DMS79 (cell line): ENCODE results near the gene IGFBP4.
"Not testable (repeated sequence)": the region's sequence is repeated elsewhere in the genome, so short reads cannot be mapped to it uniquely, and the experiment has no call there.

Experiments used
- DNase-seq: peaks from one replicate; lab custom pipeline; 2025; lab: John Stamatoyannopoulos, UW

The IGFBP4 gene

DNA sequence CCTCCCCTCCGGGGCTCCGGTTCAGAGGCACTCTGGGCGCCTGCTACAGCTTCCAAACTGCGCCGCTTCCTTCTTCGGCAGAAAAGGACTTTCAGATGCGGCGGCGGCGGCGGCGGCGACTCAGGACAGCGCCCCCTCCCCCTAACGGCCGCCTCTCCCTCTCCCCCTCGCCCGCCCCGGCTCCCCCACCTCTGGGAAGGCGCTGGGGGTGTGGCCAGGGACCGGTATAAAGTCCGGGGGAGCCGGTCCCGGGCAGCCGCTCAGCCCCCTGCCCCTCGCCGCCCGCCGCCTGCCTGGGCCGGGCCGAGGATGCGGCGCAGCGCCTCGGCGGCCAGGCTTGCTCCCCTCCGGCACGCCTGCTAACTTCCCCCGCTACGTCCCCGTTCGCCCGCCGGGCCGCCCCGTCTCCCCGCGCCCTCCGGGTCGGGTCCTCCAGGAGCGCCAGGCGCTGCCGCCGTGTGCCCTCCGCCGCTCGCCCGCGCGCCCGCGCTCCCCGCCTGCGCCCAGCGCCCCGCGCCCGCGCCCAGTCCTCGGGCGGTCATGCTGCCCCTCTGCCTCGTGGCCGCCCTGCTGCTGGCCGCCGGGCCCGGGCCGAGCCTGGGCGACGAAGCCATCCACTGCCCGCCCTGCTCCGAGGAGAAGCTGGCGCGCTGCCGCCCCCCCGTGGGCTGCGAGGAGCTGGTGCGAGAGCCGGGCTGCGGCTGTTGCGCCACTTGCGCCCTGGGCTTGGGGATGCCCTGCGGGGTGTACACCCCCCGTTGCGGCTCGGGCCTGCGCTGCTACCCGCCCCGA, at the start of gene IGFBP4:
IGFBP4 (plus strand) TSS at position 255 of the 792 bp plus-strand sequence; CDS start at position 541, 286 bp downstream.
- DNase-seq: peak; percentile 58

DNA sequence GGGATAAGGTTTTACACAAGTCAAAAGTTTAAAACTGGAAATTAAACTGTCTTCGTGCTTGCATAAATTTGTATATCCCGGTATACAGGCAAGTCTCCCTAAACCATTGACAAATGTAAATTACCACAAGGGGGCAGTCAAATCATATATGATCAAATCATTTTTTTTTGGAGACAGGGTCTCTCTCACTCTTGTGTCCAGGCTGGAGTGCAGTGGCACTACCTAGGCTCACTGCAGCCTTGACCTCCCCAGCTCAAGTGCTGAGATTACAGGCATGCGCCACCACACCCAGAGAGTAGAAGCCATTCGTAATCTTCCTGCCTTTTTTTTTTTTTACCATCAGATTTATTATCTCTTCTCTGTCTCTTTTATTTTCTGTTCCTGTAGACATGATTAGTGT, 44.1 kb upstream of the IGFBP4 start:
- no peak for DNase-seq

DNA sequence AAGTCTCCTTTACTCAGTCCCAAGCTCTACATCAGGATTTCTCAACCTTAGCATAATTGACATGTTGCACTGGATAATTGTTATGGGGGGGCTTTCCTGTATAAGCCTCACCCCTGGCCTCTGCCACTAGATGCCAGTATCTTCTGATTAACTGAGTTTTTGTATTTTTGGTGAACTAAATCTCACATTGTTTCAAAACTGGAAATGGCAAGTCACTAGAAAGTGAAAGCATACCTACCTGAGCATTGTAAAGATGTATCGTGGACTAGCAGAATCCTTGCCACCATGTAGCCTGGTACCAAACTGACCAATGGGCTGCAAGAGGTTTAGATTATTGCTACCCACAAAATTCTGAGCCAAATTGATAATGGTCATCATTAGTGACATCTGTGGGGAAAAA, 40.6 kb upstream of the IGFBP4 start:
- DNase-seq: no peak

DNA sequence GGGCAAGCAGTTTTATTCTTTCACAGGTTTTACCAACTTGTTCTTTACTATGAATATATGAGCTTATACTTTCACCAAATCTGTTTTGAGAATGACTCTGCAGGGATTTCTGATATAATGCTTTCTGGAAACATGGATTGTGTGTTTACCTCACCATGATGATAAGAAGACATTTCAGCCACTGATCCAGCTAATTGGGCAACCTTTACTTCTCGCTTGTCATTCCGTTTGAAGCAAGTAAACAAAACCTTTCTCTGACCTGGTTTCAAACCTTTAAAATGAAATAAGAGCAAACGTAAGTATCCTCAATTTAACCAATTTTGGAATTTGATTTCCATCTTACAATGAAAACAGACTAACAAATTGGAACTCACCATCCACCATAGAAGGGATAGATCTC, 39.2 kb upstream of the IGFBP4 start:
- DNase-seq: no peak

DNA sequence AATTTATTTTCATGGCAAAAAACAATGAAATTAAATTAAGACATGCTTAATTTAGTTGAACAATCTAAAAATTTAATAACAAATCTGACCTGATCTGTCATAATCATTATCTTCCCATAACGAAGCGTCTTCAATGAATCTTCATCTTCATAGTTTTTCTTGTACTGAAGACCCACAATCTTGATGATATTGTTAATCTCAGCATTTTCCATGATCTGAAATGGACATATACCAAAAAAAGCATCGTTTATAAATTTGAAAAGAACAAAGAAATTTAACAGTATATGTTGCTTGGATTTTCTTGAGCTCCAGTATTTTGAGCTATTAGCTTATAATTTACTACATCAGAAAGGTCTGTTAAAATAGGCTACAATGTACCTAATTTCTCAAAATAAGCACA, 35.8 kb upstream of the IGFBP4 start:
- no peak for DNase-seq

GRCh38 chr17:40409540-40409939, 33.7 kb upstream of the IGFBP4 start:
- not testable (repeated sequence) for DNase-seq

GRCh38 chr17:40410082-40410481, 33.2 kb upstream of the IGFBP4 start:
- DNase-seq: no peak

DNA sequence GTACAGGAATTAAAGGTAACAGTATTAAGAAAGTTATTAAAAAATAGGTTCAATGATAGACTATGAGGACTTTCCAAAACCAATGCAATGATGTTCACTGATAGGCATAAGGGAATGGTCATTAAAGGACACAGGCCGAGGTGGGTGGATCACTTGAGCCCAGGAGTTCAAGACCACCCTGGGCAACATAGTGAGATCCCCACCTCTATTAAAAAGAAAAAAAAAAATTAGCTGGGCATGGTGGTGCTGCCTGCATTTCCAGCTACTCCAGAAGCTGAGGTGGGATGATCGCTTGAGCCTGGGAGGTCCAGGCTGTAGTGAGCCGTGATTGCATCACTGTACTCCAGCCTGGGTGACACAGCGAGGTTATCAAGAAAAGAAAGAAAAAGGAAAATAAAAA, 31.4 kb upstream of the IGFBP4 start:
- no peak for DNase-seq

DNA sequence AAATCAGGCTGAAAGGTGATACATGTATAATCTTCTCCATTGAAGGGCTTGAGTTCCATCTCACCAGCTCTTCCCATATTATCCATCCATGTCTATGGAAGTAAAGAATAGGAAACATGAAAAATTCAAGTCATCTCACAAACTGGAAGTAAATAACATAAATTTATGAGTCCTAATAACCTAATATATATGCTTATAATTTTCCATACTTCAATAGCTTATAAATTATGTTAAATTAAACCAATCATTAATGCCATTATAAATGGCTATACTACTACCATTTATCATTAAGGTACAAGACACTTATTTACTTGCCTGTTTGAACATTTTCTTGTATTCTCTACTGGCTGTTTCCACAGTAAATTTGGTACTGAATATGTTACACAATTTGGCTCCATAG, 30.4 kb upstream of the IGFBP4 start:
- no peak for DNase-seq

GRCh38 chr17:40414312-40414711, 28.9 kb upstream of the IGFBP4 start:
- DNase-seq: not testable (repeated sequence)

GRCh38 chr17:40415390-40415789, 27.9 kb upstream of the IGFBP4 start:
- no peak for DNase-seq

GRCh38 chr17:40416671-40417070, 26.6 kb upstream of the IGFBP4 start:
- no peak for DNase-seq

GRCh38 chr17:40417258-40417608, 26.0 kb upstream of the IGFBP4 start:
- DNase-seq: no peak

- peak; percentile 99 for DNase-seq
These were observed 25.4 kb upstream of the IGFBP4 start, which contains the start of gene TOP2A for GRCh38 chr17:40417609-40418427. TOP2A (minus strand) TSS chr17:40417896; CDS start chr17:40417791, 105 bp downstream.

- no peak for DNase-seq
These were observed 24.9 kb upstream of the IGFBP4 start for GRCh38 chr17:40418428-40418706.

DNA sequence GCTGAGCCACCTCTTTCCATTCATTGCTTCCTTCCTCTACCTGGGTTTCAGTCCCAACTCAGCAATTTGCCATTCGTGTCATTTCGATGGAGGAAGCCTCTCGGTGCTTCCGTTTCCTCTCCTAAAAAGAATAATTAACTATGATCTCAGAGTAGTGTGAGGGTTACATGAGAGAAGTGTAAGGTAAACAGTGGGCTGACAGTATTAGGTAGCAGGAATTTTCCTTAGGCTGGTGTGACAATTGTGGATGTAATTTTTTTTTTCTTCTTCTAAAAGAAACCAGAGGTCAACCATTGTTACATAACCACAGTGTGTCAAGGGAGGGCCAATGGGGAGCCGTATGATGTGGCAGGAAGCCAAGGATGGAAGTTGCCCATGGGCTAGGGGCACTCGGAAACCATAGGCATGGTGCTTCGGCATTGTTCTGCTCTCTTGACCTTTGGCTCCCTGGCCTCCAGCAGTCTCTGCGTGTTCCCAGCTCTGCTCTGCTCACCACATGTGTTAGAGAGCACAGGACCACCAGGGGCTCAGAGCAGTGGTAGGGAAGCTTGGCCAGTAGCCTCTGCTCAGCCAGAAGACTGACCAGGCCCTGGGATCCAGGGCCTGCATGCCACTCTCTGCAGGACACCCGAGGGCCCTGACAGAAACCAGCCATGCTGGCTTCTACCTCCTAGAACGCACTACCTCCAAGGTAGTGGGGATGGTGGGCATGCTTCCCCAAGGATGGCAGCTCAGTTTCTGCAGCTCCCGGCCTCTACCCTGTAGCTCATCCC, 23.5 kb upstream of the IGFBP4 start:
- no peak for DNase-seq

GRCh38 chr17:40422990-40423633, 20.1 kb upstream of the IGFBP4 start:
- peak; percentile 25 for DNase-seq

- no peak for DNase-seq
These were observed 17.5 kb upstream of the IGFBP4 start for GRCh38 chr17:40425741-40426140.

- no peak for DNase-seq
These were observed 16.2 kb upstream of the IGFBP4 start for GRCh38 chr17:40427002-40427491.

- DNase-seq: no peak
These were observed 12.7 kb upstream of the IGFBP4 start for GRCh38 chr17:40430272-40431230.

DNA sequence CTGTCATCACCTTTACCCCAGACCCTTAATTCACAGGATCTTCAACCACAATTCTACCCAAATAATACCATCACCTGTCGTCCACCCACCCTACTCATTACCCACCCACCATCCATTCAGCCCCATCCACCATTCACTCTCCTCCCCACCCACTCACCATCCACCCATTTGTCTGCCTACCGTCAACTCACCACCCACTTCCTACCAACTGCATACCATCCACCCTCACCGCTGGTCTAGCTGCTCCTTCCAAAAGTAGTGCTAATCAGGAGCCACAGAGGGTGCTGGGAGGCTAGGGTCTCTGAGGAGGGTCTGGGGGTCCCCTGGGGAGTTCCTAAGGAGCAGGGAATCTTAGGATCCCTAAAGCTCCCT, 12.0 kb upstream of the IGFBP4 start:
- no peak for DNase-seq
